Astrocyte of the cerebellum (primary cell): Measurements from ENCODE around the gene ARHGEF26.

Experiments used
- DNase-seq: peaks from one replicate; pipeline ENCODE4 v3.0.0-alpha.2; 2011; ENCODE audit warnings: low read depth
- H3K4me3 ChIP-seq: 2 replicates; pipeline ENCODE4 v1.5.1; 2011; ENCODE audit warnings: mild to moderate bottlenecking, low read depth, low read length, moderate library complexity
- CTCF ChIP-seq: IDR thresholded peaks from 2 replicates; pipeline ENCODE4 v1.5.1; 2012; ENCODE audit warnings: low read length, low read depth, moderate library complexity, mild to moderate bottlenecking; ENCODE audit errors: missing control alignments
- in situ Hi-C: cut with HindIII; loops from 2 replicates; pipeline ENCODE4 v1.10.0; 2017; ENCODE audit warnings: low sequenced_read_pairs

The ARHGEF26 gene

DNA sequence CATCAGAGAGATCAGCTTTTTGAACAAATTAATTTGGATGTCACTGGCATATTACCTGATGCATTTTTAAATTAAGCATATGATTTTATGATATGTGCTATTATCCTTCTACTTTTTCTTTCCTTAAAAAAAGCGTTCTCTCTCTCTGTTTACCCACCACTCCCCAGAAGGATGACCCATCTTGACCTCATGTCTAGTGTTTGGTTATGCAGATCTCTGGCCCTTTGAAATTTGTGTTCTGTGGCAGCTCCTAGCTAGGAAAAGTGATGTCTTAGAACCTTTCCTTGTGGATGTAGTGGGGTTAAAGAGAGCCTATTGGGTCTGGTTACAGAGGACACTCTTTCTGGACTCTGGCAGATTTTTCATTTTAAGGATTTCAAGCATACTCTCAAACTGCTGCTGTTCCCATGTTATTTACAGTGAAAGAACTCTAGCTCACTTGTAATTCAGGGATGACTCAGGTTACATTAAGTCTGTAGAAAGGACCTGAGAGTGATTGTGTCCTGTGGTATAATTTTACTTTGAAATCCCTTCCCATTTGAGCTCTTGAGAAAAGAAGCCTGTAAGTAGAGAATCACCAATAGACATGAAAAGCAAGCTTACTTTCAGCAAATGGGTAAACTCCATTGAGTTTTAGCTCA is 23.8 kb downstream of the ARHGEF26 start:
- no peak overlapping the region for H3K4me3 ChIP-seq
- in situ Hi-C loops: no loop called here
- no peak for TF ChIP-seq CTCF
- no peak for DNase-seq

DNA sequence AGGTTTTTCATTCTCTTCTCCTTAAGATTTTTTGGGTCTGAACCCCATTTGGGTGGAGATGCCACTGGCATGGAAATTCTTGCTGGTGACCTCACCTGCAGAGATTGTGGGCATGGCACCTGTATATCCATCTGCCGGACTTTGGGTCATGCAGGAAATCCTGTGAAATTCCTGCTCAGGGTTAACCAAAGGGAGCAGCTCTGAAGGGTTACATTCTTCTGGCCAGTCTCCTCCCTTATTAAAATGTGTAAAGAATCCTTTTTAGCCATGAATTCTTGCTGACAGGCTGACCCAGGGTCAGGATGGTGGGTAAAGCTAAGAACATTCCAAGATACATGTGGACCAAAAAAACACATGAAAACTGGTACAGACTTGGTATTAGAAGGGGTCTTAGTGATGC is 27.4 kb downstream of the ARHGEF26 start:
- DNase-seq: no peak
- in situ Hi-C loops: no loop called here
- no peak for TF ChIP-seq CTCF
- no peak overlapping the region for H3K4me3 ChIP-seq

GRCh38 chr3:154149286-154149685 is 28.1 kb downstream of the ARHGEF26 start:
- TF ChIP-seq CTCF: no peak
- in situ Hi-C loops: no loop called here
- no peak overlapping the region for H3K4me3 ChIP-seq

DNA sequence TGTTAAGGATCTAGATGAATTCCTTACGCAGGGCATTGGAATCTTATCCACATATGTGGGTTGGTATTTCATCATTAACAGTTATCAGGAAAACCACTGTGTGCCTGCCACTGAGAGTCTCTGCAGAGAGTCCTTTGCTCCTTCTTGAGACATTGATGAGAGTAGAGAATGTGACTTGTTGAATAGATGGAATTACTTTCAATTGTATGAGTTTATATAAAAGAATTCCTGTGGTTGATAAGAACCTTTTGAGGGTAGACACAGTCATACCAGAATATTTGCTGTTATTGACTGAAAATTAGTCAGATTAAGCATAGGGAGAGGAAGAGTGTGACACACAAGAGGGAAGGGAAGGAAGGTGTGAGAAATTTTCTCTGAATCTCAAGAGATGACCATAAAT is 30.8 kb downstream of the ARHGEF26 start:
- peak; percentile 59 for DNase-seq
- in situ Hi-C loops: no loop called here
- no peak for TF ChIP-seq CTCF
- no peak overlapping the region for H3K4me3 ChIP-seq

More at GRCh38 chr3:154149286-154149685, 28.1 kb downstream of the ARHGEF26 start:
- DNase-seq: no peak

- DNase-seq: no peak
- no peak for TF ChIP-seq CTCF
- no peak overlapping the region for H3K4me3 ChIP-seq
- in situ Hi-C loops: no loop called here
Measured at GRCh38 chr3:154152741-154153140, 31.6 kb downstream of the ARHGEF26 start.

DNA sequence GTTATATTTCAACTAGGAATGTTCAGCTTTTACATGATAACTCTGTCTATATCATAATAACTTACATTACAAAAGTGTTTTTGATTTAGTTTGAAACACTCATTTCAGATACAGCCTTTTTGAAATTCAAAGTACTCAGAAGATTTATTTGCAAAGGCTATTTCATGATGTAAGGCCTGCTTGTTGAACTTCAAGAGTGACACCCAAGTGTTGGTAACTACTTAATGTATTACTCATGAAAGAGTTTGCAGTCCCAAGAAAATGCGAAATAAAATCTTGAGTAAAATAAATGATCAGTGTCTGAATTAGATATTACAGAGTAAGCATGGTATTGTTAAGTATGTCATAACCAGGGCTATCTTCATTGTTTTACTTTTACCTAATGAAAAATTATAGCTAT is 35.3 kb downstream of the ARHGEF26 start:
- DNase-seq: no peak
- in situ Hi-C loops: no loop called here
- TF ChIP-seq CTCF: no peak
- H3K4me3 ChIP-seq: no peak overlapping the region

- no peak for DNase-seq
- no peak for TF ChIP-seq CTCF
- in situ Hi-C loops: no loop called here
- no peak overlapping the region for H3K4me3 ChIP-seq
Measured at GRCh38 chr3:154161806-154162205, 40.6 kb downstream of the ARHGEF26 start.
